ENCODE data around the gene SH3BP5.
"Not testable (repeated sequence)": the region's sequence is repeated elsewhere in the genome, so short reads cannot be mapped to it uniquely, and the experiment has no call there.

The SH3BP5 gene

GRCh38 chr3:15361494-15362214 is 29.3 kb upstream of the SH3BP5 start:
- H3K27me3 ChIP-seq (ENCODE audit: low read depth, low read length): no peaks in the 10 kb centered on the region
- no peaks in the 10 kb centered on the region for H3K9me3 ChIP-seq (ENCODE audit: insufficient read depth, low read length)
- peak overlapping the region; percentile 70 for H3K4me2 ChIP-seq (ENCODE audit: low read length)
- peaks cover 72% of the 10 kb centered on the region for H3K4me1 ChIP-seq (ENCODE audit: low read length)
- TF ChIP-seq CTCF (IDR thresholded peaks at IDR 0.05; ENCODE audit: low read depth, low read length): no peak
- peak; percentile 95 for TF ChIP-seq EZH2phosphoT487 (IDR thresholded peaks at IDR 0.05; ENCODE audit: low read depth)
- H4K20me1 ChIP-seq (ENCODE audit: insufficient read depth, low read length): no peaks in the 10 kb centered on the region
- peak overlapping the region; percentile 77 for H3K9ac ChIP-seq (ENCODE audit: low read length)
- no peaks in the 10 kb centered on the region for H3K79me2 ChIP-seq (ENCODE audit: low read length)
- H3K27ac ChIP-seq (ENCODE audit: low read length): peak overlapping the region; percentile 94
- H3K36me3 ChIP-seq (replicated peaks; ENCODE audit: low read depth, low read length): no peaks in the 10 kb centered on the region
- H2AFZ ChIP-seq (ENCODE audit: low read depth, low read length): no peak overlapping the region
- H3K4me3 ChIP-seq (ENCODE audit: low read length): peak overlapping the region; percentile 54

- Histone ChIP-seq H2AFZ (ENCODE audit: low read depth, low read length) (no peak overlapping the region), H3K4me2 (ENCODE audit: low read length) (peak overlapping the region; percentile 61), H3K36me3 (replicated peaks; ENCODE audit: low read depth, low read length) (no peaks in the 10 kb centered on the region), H3K27ac (ENCODE audit: low read length) (peak overlapping the region; percentile 94), H3K27me3 (ENCODE audit: low read depth, low read length) (no peaks in the 10 kb centered on the region), H3K9me3 (ENCODE audit: insufficient read depth, low read length) (no peaks in the 10 kb centered on the region), H3K9ac (ENCODE audit: low read length) (peak overlapping the region; percentile 70), H3K4me1 (ENCODE audit: low read length) (peaks cover 72% of the 10 kb centered on the region), H3K4me3 (ENCODE audit: low read length) (peak overlapping the region; percentile 36), H4K20me1 (ENCODE audit: insufficient read depth, low read length) (no peaks in the 10 kb centered on the region), H3K79me2 (ENCODE audit: low read length) (no peaks in the 10 kb centered on the region)
- TF ChIP-seq EZH2phosphoT487 (IDR thresholded peaks at IDR 0.05; ENCODE audit: low read depth) (no peak), CTCF (IDR thresholded peaks at IDR 0.05; ENCODE audit: low read depth, low read length) (no peak)
These were observed 28.6 kb upstream of the SH3BP5 start for GRCh38 chr3:15360788-15361493.

GRCh38 chr3:15359677-15360397 is 27.5 kb upstream of the SH3BP5 start:
- Histone ChIP-seq H3K27ac (ENCODE audit: low read length) (peak overlapping the region; percentile 94), H3K9ac (ENCODE audit: low read length) (peak overlapping the region; percentile 70; the same call in 1 of the 2 replicates), H3K4me1 (ENCODE audit: low read length) (peaks cover 80% of the 10 kb centered on the region), H4K20me1 (ENCODE audit: insufficient read depth, low read length) (no peaks in the 10 kb centered on the region), H3K36me3 (replicated peaks; ENCODE audit: low read depth, low read length) (no peaks in the 10 kb centered on the region), H3K9me3 (ENCODE audit: insufficient read depth, low read length) (no peaks in the 10 kb centered on the region), H3K4me2 (ENCODE audit: low read length) (0 out of 2 replicates have a peak overlapping the region, but pooled peaks have one; percentile 61), H2AFZ (ENCODE audit: low read depth, low read length) (no peak overlapping the region), H3K4me3 (ENCODE audit: low read length) (no peak overlapping the region), H3K27me3 (ENCODE audit: low read depth, low read length) (no peaks in the 10 kb centered on the region), H3K79me2 (ENCODE audit: low read length) (no peaks in the 10 kb centered on the region)
- TF ChIP-seq CTCF (IDR thresholded peaks at IDR 0.05; ENCODE audit: low read depth, low read length): no peak
- no peak for TF ChIP-seq EZH2phosphoT487 (IDR thresholded peaks at IDR 0.05; ENCODE audit: low read depth)

GRCh38 chr3:15356651-15357061 is 24.3 kb upstream of the SH3BP5 start:
- H2AFZ ChIP-seq (ENCODE audit: low read depth, low read length): peak overlapping the region; percentile 19; the same call in 1 of the 2 replicates
- not testable (repeated sequence) for H3K27ac ChIP-seq (ENCODE audit: low read length)

More at GRCh38 chr3:15356651-15357061, 24.3 kb upstream of the SH3BP5 start:
- H3K27me3 ChIP-seq (ENCODE audit: low read depth, low read length); H4K20me1 ChIP-seq (ENCODE audit: insufficient read depth, low read length); H3K79me2 ChIP-seq (ENCODE audit: low read length); H3K9me3 ChIP-seq (ENCODE audit: insufficient read depth, low read length); H3K4me3 ChIP-seq (ENCODE audit: low read length); H3K9ac ChIP-seq (ENCODE audit: low read length); H3K36me3 ChIP-seq (replicated peaks; ENCODE audit: low read depth, low read length): not testable (repeated sequence)
- Histone ChIP-seq H3K4me2 (ENCODE audit: low read length) (peak overlapping the region; percentile 23), H3K4me1 (ENCODE audit: low read length) (peaks cover 57% of the 10 kb centered on the region)
